HG03135 (cell line): ENCODE measurements around the gene YWHAH.
"Not testable (repeated sequence)": the region's sequence is repeated elsewhere in the genome, so short reads cannot be mapped to it uniquely, and the experiment has no call there.

Experiments used
- ATAC-seq: cut with Tn5 transposase; IDR thresholded peaks from one replicate; pipeline ENCODE4 v1.9.1; 2021; ENCODE audit warnings: mild to moderate bottlenecking, moderate library complexity; ENCODE audit not compliant: unreplicated experiment

The YWHAH gene

GRCh38 chr22:31977141-31977841, 33.0 kb downstream of the YWHAH start:
- no peak for ATAC-seq

GRCh38 chr22:31977939-31978338, 33.6 kb downstream of the YWHAH start:
- ATAC-seq: no peak

- no peak for ATAC-seq
These were observed 36.3 kb downstream of the YWHAH start for GRCh38 chr22:31980628-31981027.

- ATAC-seq: not testable (repeated sequence)
These were observed 37.6 kb downstream of the YWHAH start for GRCh38 chr22:31981976-31982375.

- no peak for ATAC-seq
These were observed 39.7 kb downstream of the YWHAH start for GRCh38 chr22:31983911-31984656.

- no peak for ATAC-seq
These were observed 42.9 kb downstream of the YWHAH start for GRCh38 chr22:31987218-31987617.

GRCh38 chr22:31991102-31991839, 46.9 kb downstream of the YWHAH start:
- ATAC-seq: no peak

- no peak for ATAC-seq
These were observed 50.7 kb downstream of the YWHAH start for GRCh38 chr22:31995046-31995445.

GRCh38 chr22:31995807-31996206, 51.5 kb downstream of the YWHAH start:
- ATAC-seq: no peak

- no peak for ATAC-seq
These were observed 54.5 kb downstream of the YWHAH start for GRCh38 chr22:31998784-31999385.

- ATAC-seq: no peak
These were observed 55.8 kb downstream of the YWHAH start for GRCh38 chr22:32000181-32000580.

GRCh38 chr22:32005453-32005852, 61.1 kb downstream of the YWHAH start:
- ATAC-seq: no peak
